Activated T-cell treated with anti-CD3 and anti-CD28 coated beads for 4 hours (primary cell): ENCODE data around the gene MSL1.

Experiments
- DNase-seq: peaks from one replicate; pipeline ENCODE4 v3.0.0-alpha.2; 2020

Gene MSL1

GRCh38 chr17:40121181-40122135 is at the start of gene MSL1:
Gene MSL1 (plus strand): TSS chr17:40121971. CDS start chr17:40122613, 642 bp downstream.
- DNase-seq: peak; percentile 78

- DNase-seq: no peak
Measured at GRCh38 chr17:40072040-40072734, 49.6 kb upstream of the MSL1 start.

- DNase-seq: no peak
Measured at GRCh38 chr17:40072735-40073346, 48.9 kb upstream of the MSL1 start.

- DNase-seq: no peak
Measured at GRCh38 chr17:40073454-40074174, 48.2 kb upstream of the MSL1 start.

- no peak for DNase-seq
Measured at GRCh38 chr17:40074175-40074512, 47.6 kb upstream of the MSL1 start.

GRCh38 chr17:40074871-40075200 is 46.9 kb upstream of the MSL1 start:
- no peak for DNase-seq

GRCh38 chr17:40075201-40075941 is 46.4 kb upstream of the MSL1 start:
- DNase-seq: peak; percentile 68

- DNase-seq: no peak
Measured at GRCh38 chr17:40075942-40076498, 45.8 kb upstream of the MSL1 start.

GRCh38 chr17:40076591-40076990 is 45.2 kb upstream of the MSL1 start:
- DNase-seq: no peak

- DNase-seq: no peak
Measured at GRCh38 chr17:40079545-40079944, 42.2 kb upstream of the MSL1 start.

- no peak for DNase-seq
Measured at GRCh38 chr17:40084477-40084876, 37.3 kb upstream of the MSL1 start.

GRCh38 chr17:40086150-40087044 is 35.4 kb upstream of the MSL1 start:
- DNase-seq: peak; percentile 56

GRCh38 chr17:40087049-40087794 is 34.5 kb upstream of the MSL1 start:
- no peak for DNase-seq

GRCh38 chr17:40087903-40088718 is 33.7 kb upstream of the MSL1 start:
- no peak for DNase-seq

- DNase-seq: no peak
Measured at GRCh38 chr17:40089077-40089895, 32.5 kb upstream of the MSL1 start.

GRCh38 chr17:40090237-40091119 is 31.3 kb upstream of the MSL1 start:
- no peak for DNase-seq

GRCh38 chr17:40091691-40092397 is 29.9 kb upstream of the MSL1 start:
- DNase-seq: no peak
